RWPE1 (cell line): ENCODE data around the gene SRPX.

Experiments
- CTCF ChIA-PET: fragments of 350-600 bp; sonication (Branson Sonifier 250); formaldehyde crosslinking; extraction: SDS; loops from one replicate; lab custom pipeline; 2021; lab: Yijun Ruan, JAX
- POLR2A ChIA-PET: fragments of 400-600 bp; formaldehyde crosslinking; extraction: SDS; loops from one replicate; lab custom pipeline; 2020; ENCODE audit warnings: antibody characterized with exemption; ENCODE audit not compliant: low non-redundant PET; lab: Yijun Ruan, JAX
- DNase-seq: peaks from one replicate; pipeline ENCODE4 v3.0.0; 2012; ENCODE audit warnings: low spot score
- H3K27ac ChIP-seq: fragments of 450-650 bp; 2 replicates; pipeline ENCODE4 v1.5.1; 2017
- TF ChIP-seq, protein P1 (sequence below): fragments of 450-650 bp; conservative IDR thresholded peaks from 2 replicates; pipeline ENCODE4 v1.5.1; 2017; ENCODE audit warnings: low read depth, mild to moderate bottlenecking

The SRPX gene

DNA sequence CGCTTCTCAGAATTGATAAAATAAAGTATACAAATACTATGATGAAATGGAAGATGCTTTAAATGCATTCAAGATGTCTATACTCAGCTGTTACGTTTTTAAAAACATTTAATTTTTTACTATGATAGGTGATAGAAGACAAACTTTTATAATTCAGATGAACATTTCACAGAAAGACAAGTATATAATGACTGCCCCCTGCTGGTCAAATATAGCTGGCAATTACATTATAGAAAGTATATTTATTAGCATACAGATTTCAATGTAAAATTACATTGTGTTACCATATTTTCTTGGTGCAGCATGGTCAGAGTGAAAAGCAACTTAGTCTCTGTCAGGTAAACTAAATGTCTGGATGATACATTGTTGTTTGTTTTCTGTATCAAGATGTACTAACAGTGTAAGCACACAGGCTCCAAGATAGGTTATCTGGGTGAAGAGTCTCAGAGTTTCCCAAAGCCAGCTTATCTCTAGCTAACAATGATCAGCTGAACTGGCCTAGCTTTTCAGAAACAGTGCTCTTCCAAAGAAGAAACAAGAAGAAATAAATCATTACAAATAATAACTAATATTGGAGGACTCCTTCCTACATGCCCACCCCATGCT, 54.1 kb downstream of the SRPX start:
- POLR2A ChIA-PET = no interaction called here
- CTCF ChIA-PET = interaction anchor here (0.7 to 0.9 kb wide), 5 partner anchors 114 to 421 kb away, joined by 3 to 5 read pairs (median 3); no protein-coding TSS in a partner anchor
- TF ChIP-seq, protein P1, sequence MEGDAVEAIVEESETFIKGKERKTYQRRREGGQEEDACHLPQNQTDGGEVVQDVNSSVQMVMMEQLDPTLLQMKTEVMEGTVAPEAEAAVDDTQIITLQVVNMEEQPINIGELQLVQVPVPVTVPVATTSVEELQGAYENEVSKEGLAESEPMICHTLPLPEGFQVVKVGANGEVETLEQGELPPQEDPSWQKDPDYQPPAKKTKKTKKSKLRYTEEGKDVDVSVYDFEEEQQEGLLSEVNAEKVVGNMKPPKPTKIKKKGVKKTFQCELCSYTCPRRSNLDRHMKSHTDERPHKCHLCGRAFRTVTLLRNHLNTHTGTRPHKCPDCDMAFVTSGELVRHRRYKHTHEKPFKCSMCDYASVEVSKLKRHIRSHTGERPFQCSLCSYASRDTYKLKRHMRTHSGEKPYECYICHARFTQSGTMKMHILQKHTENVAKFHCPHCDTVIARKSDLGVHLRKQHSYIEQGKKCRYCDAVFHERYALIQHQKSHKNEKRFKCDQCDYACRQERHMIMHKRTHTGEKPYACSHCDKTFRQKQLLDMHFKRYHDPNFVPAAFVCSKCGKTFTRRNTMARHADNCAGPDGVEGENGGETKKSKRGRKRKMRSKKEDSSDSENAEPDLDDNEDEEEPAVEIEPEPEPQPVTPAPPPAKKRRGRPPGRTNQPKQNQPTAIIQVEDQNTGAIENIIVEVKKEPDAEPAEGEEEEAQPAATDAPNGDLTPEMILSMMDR = peak; percentile 42
- no peak overlapping the region for H3K27ac ChIP-seq
- no peak for DNase-seq

DNA sequence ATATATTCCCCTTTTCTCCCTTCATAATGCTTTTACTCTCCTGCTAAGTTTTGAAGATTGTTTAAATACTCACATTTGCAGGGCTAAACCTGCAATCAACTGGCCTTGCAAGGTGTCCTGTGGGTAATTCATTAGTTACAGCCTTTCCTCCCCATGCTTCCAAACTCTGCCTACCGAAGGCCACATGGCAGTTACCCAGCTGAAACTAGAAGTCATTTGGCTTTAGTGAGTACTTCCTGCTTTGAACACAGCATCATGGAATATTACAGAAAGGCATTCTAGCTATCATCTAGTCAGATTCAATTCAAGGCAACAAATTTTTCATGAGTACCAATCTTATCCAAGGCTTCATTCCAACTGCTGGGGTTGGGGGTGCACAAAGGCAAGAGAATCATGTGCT, 55.6 kb downstream of the SRPX start:
- TF ChIP-seq, protein P1 = no peak
- DNase-seq = no peak
- CTCF ChIA-PET = no interaction called here
- H3K27ac ChIP-seq = no peak overlapping the region
- POLR2A ChIA-PET = no interaction called here

- H3K27ac ChIP-seq = no peak overlapping the region
- POLR2A ChIA-PET = no interaction called here
- CTCF ChIA-PET = no interaction called here
- TF ChIP-seq, protein P1 = no peak
- no peak for DNase-seq
Observed at GRCh38 chrX:38163193-38163592, 57.5 kb downstream of the SRPX start.

DNA sequence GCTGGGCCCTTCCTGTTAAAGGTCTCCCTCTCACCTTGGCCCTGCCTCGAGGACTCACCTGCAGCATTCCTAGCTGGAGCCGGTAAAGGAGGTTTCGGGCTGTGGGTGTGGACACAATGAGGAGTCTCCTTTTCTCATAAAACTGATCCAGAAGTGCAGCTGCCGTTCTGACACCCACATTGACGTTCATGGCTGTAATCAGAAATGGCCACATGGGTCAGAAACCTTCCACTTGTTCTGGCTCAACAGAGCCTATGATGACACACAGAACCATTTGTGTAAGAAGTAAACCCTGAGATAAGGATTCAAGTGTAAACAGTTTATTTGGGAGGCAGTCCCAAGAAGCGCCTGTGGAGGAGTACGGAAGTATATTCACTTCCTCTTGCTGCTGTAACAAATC, 63.8 kb downstream of the SRPX start:
- no peak overlapping the region for H3K27ac ChIP-seq
- TF ChIP-seq, protein P1 = no peak
- POLR2A ChIA-PET = no interaction called here
- CTCF ChIA-PET = no interaction called here
- no peak for DNase-seq

- POLR2A ChIA-PET = no interaction called here
- CTCF ChIA-PET = no interaction called here
- TF ChIP-seq, protein P1 = no peak
- no peak for DNase-seq
- no peak overlapping the region for H3K27ac ChIP-seq
Observed at GRCh38 chrX:38154818-38155217, 65.9 kb downstream of the SRPX start.

DNA sequence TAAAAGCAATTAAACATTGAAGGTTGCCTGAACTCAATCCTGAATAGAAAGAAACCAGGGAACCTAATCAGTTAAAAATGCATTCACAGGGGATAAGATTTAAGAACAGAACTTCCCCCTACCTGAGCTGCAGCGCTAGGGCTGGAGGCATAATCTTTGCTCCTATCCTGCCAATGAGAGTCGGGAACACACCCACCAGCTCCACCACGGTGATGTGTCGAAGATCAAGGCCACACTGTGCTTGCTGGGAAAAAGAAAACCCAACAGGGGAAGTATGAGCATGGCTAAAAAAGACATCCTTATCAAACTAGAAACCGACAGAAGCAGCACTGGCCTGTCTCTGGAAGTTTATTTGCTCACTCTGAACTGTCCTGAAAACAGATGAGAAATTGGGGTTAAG, 66.3 kb downstream of the SRPX start:
- CTCF ChIA-PET = no interaction called here
- no peak overlapping the region for H3K27ac ChIP-seq
- POLR2A ChIA-PET = no interaction called here
- TF ChIP-seq, protein P1 = no peak
- DNase-seq = no peak
